HEK293 (cell line): ENCODE measurements around the gene LASP1.

Source experiments
- EGR2 ChIP-seq: fragments of 450-650 bp; formaldehyde crosslinking; IDR thresholded peaks from 2 replicates; pipeline ENCODE4 v1.5.1; 2016; ENCODE audit warnings: low read depth, missing biosample characterization, missing genetic modification characterization
- FEZF1 ChIP-seq: fragments of 450-650 bp; formaldehyde crosslinking; IDR thresholded peaks from 2 replicates; pipeline ENCODE4 v1.5.1; 2016; ENCODE audit warnings: missing biosample characterization, missing genetic modification characterization
- GFI1B ChIP-seq: fragments of 450-650 bp; formaldehyde crosslinking; IDR thresholded peaks from 2 replicates; pipeline ENCODE4 v1.5.1; 2016; ENCODE audit warnings: missing biosample characterization, missing genetic modification characterization
- GLI2 ChIP-seq: fragments of 450-650 bp; formaldehyde crosslinking; IDR thresholded peaks from 2 replicates; pipeline ENCODE4; 2017; ENCODE audit warnings: missing biosample characterization, missing genetic modification characterization, low read depth, borderline replicate concordance
- GLIS1 ChIP-seq: fragments of 450-650 bp; formaldehyde crosslinking; IDR thresholded peaks from 2 replicates; pipeline ENCODE4 v1.5.1; 2016; ENCODE audit warnings: missing biosample characterization, missing genetic modification characterization
- GLIS2 ChIP-seq: fragments of 450-650 bp; formaldehyde crosslinking; IDR thresholded peaks from 2 replicates; pipeline ENCODE4 v1.5.1; 2016; ENCODE audit warnings: missing biosample characterization, missing genetic modification characterization
- KLF8 ChIP-seq: fragments of 450-650 bp; formaldehyde crosslinking; IDR thresholded peaks from 2 replicates; pipeline ENCODE4 v1.5.1; 2016; ENCODE audit warnings: missing biosample characterization, missing genetic modification characterization
- MEIS1 ChIP-seq: sonication (generic); formaldehyde crosslinking; IDR thresholded peaks from 2 replicates; pipeline ENCODE4 v1.8.1; 2022; ENCODE audit warnings: missing genetic modification reagents, mild to moderate bottlenecking, borderline replicate concordance
- PRDM1 ChIP-seq: fragments of 450-650 bp; formaldehyde crosslinking; IDR thresholded peaks from 2 replicates; pipeline ENCODE4; 2016; ENCODE audit warnings: missing biosample characterization, missing genetic modification characterization
- REPIN1 ChIP-seq: fragments of 450-650 bp; formaldehyde crosslinking; IDR thresholded peaks from 2 replicates; pipeline ENCODE4 v1.5.1; 2017; ENCODE audit warnings: missing biosample characterization, missing genetic modification characterization, low read depth
- SP2 ChIP-seq: fragments of 450-650 bp; formaldehyde crosslinking; IDR thresholded peaks from 2 replicates; pipeline ENCODE4 v1.5.1; 2016; ENCODE audit warnings: missing biosample characterization, missing genetic modification characterization
- ZBTB21 ChIP-seq: fragments of 450-650 bp; formaldehyde crosslinking; IDR thresholded peaks from 2 replicates; pipeline ENCODE4 v1.5.1; 2017; ENCODE audit warnings: missing biosample characterization, missing genetic modification characterization
- ZFP3 ChIP-seq: fragments of 450-650 bp; formaldehyde crosslinking; IDR thresholded peaks from 2 replicates; pipeline ENCODE4 v1.5.1; 2016; ENCODE audit warnings: low read depth, missing biosample characterization, missing genetic modification characterization
- ZIC2 ChIP-seq: fragments of 450-650 bp; formaldehyde crosslinking; IDR thresholded peaks from 2 replicates; pipeline ENCODE4 v1.5.1; 2016; ENCODE audit warnings: missing biosample characterization, missing genetic modification characterization
- ZNF121 ChIP-seq: fragments of 450-650 bp; formaldehyde crosslinking; IDR thresholded peaks from 2 replicates; pipeline ENCODE4 v1.5.1; 2016; ENCODE audit warnings: missing biosample characterization, missing genetic modification characterization
- ZNF157 ChIP-seq: fragments of 450-650 bp; formaldehyde crosslinking; IDR thresholded peaks from 2 replicates; pipeline ENCODE4 v1.5.1; 2016; ENCODE audit warnings: missing biosample characterization, missing genetic modification characterization
- ZNF175 ChIP-seq: fragments of 450-650 bp; formaldehyde crosslinking; IDR thresholded peaks from 2 replicates; pipeline ENCODE4 v1.5.1; 2016; ENCODE audit warnings: missing biosample characterization, missing genetic modification characterization
- ZNF23 ChIP-seq: fragments of 450-650 bp; formaldehyde crosslinking; IDR thresholded peaks from 2 replicates; pipeline ENCODE4 v1.5.1; 2016; ENCODE audit warnings: missing biosample characterization, missing genetic modification characterization, borderline replicate concordance
- ZNF391 ChIP-seq: fragments of 450-650 bp; formaldehyde crosslinking; IDR thresholded peaks from 2 replicates; pipeline ENCODE4 v1.5.1; 2016; ENCODE audit warnings: low read depth, missing biosample characterization, missing genetic modification characterization, borderline replicate concordance
- ZNF558 ChIP-seq: fragments of 450-650 bp; formaldehyde crosslinking; IDR thresholded peaks from 2 replicates; pipeline ENCODE4 v1.5.1; 2016; ENCODE audit warnings: missing biosample characterization, missing genetic modification characterization
- ZNF624 ChIP-seq: fragments of 450-650 bp; formaldehyde crosslinking; IDR thresholded peaks from 2 replicates; pipeline ENCODE4 v1.5.1; 2017; ENCODE audit warnings: missing biosample characterization, missing genetic modification characterization
- ZNF670 ChIP-seq: fragments of 450-650 bp; formaldehyde crosslinking; IDR thresholded peaks from 2 replicates; pipeline ENCODE4 v1.5.1; 2016; ENCODE audit warnings: missing biosample characterization, missing genetic modification characterization, low read depth
- ZNF707 ChIP-seq: fragments of 450-650 bp; formaldehyde crosslinking; IDR thresholded peaks from 2 replicates; pipeline ENCODE4 v1.5.1; 2016; ENCODE audit warnings: missing biosample characterization, missing genetic modification characterization
- ZNF76 ChIP-seq: fragments of 450-650 bp; formaldehyde crosslinking; IDR thresholded peaks from 2 replicates; pipeline ENCODE4; 2016; ENCODE audit warnings: low read depth, missing biosample characterization, missing genetic modification characterization, borderline replicate concordance
- ZNF791 ChIP-seq: fragments of 450-650 bp; formaldehyde crosslinking; IDR thresholded peaks from 2 replicates; pipeline ENCODE4 v1.5.1; 2016; ENCODE audit warnings: missing biosample characterization, missing genetic modification characterization
- ZNF837 ChIP-seq: fragments of 450-650 bp; formaldehyde crosslinking; IDR thresholded peaks from 2 replicates; pipeline ENCODE4 v1.5.1; 2016; ENCODE audit warnings: missing biosample characterization, missing genetic modification characterization
- ZNF843 ChIP-seq: fragments of 450-650 bp; formaldehyde crosslinking; IDR thresholded peaks from 2 replicates; pipeline ENCODE4 v1.5.1; 2016; ENCODE audit warnings: missing biosample characterization, missing genetic modification characterization
- TF ChIP-seq, protein P1 (sequence below): fragments of 450-650 bp; formaldehyde crosslinking; IDR thresholded peaks from 2 replicates; pipeline ENCODE4 v1.5.1; 2016; ENCODE audit warnings: missing biosample characterization, missing genetic modification characterization
- TF ChIP-seq, protein P2 (sequence below): fragments of 450-650 bp; formaldehyde crosslinking; IDR thresholded peaks from 2 replicates; pipeline ENCODE4 v1.5.1; 2016; ENCODE audit warnings: missing biosample characterization, missing genetic modification characterization
- TF ChIP-seq, protein P3 (sequence below): fragments of 450-650 bp; formaldehyde crosslinking; IDR thresholded peaks from 2 replicates; pipeline ENCODE4 v1.5.1; 2016; ENCODE audit warnings: missing biosample characterization, missing genetic modification characterization
- TF ChIP-seq, protein P4 (sequence below): fragments of 450-650 bp; formaldehyde crosslinking; IDR thresholded peaks from 2 replicates; pipeline ENCODE4 v1.5.1; 2016; ENCODE audit warnings: missing biosample characterization, missing genetic modification characterization, borderline replicate concordance
- TF ChIP-seq, protein P5 (sequence below): fragments of 450-650 bp; IDR thresholded peaks from 2 replicates; pipeline ENCODE4 v1.5.1; 2018; ENCODE audit warnings: missing biosample characterization, missing genetic modification characterization
- TF ChIP-seq, protein P6 (sequence below): fragments of 450-650 bp; formaldehyde crosslinking; IDR thresholded peaks from 2 replicates; pipeline ENCODE4 v1.5.1; 2016; ENCODE audit warnings: missing biosample characterization, missing genetic modification characterization

The LASP1 gene

DNA sequence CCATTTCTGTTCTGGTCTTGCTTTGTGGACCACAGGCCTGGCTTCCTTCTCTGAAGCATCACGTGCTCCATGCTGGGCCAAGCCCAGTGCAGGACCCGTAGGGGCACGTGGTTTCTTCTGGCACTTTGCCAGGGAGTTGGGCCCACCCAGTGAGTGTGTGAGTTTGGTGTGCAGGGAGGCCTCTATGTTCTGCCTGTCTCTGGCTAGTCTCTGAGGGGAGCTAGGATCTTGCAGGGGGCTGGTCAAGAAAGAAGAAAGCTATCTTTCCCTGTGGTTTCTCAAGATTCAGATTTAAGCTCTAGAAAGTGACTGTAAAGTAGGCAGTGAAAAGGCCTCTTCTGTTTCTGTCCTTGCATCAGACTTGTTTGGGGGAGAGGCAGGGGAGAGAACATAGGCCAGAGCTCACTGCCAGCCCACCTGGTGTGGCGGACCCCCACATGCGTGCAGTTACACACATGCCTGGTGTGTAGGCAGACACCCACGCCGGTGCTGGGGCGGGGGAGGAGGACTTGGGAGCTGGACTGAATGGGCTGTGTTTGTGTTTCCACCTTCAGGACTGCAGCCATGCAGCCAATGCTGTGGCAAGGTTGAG, 11.8 kb downstream of the LASP1 start (continued):
- peak; percentile 98 for TF ChIP-seq EGR2 (tag by site-specific recombination)
- no peak for TF ChIP-seq ZNF670 (tag by site-specific recombination)
- TF ChIP-seq SP2 (tag by site-specific recombination), result no peak
- no peak for TF ChIP-seq ZNF76
- no peak for TF ChIP-seq ZNF707 (tag by site-specific recombination)
- TF ChIP-seq KLF8 (tag by site-specific recombination), result no peak
- peak; percentile 89 for TF ChIP-seq PRDM1 (tag by site-specific recombination)
- TF ChIP-seq, protein P1, sequence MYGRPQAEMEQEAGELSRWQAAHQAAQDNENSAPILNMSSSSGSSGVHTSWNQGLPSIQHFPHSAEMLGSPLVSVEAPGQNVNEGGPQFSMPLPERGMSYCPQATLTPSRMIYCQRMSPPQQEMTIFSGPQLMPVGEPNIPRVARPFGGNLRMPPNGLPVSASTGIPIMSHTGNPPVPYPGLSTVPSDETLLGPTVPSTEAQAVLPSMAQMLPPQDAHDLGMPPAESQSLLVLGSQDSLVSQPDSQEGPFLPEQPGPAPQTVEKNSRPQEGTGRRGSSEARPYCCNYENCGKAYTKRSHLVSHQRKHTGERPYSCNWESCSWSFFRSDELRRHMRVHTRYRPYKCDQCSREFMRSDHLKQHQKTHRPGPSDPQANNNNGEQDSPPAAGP (tag by site-specific recombination), result no peak
- TF ChIP-seq GFI1B (tag by site-specific recombination), result no peak
- TF ChIP-seq ZNF558 (tag by site-specific recombination), result no peak
- no peak for TF ChIP-seq ZFP3 (tag by site-specific recombination)
- TF ChIP-seq ZBTB21 (tag by site-specific recombination), result no peak
- TF ChIP-seq FEZF1 (tag by site-specific recombination), result no peak
- TF ChIP-seq ZIC2 (tag by site-specific recombination), result peak; percentile 81
- TF ChIP-seq, protein P2, sequence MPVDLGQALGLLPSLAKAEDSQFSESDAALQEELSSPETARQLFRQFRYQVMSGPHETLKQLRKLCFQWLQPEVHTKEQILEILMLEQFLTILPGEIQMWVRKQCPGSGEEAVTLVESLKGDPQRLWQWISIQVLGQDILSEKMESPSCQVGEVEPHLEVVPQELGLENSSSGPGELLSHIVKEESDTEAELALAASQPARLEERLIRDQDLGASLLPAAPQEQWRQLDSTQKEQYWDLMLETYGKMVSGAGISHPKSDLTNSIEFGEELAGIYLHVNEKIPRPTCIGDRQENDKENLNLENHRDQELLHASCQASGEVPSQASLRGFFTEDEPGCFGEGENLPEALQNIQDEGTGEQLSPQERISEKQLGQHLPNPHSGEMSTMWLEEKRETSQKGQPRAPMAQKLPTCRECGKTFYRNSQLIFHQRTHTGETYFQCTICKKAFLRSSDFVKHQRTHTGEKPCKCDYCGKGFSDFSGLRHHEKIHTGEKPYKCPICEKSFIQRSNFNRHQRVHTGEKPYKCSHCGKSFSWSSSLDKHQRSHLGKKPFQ (tag by site-specific recombination), result peak; percentile 75
- no peak for TF ChIP-seq ZNF791
- TF ChIP-seq, protein P3, sequence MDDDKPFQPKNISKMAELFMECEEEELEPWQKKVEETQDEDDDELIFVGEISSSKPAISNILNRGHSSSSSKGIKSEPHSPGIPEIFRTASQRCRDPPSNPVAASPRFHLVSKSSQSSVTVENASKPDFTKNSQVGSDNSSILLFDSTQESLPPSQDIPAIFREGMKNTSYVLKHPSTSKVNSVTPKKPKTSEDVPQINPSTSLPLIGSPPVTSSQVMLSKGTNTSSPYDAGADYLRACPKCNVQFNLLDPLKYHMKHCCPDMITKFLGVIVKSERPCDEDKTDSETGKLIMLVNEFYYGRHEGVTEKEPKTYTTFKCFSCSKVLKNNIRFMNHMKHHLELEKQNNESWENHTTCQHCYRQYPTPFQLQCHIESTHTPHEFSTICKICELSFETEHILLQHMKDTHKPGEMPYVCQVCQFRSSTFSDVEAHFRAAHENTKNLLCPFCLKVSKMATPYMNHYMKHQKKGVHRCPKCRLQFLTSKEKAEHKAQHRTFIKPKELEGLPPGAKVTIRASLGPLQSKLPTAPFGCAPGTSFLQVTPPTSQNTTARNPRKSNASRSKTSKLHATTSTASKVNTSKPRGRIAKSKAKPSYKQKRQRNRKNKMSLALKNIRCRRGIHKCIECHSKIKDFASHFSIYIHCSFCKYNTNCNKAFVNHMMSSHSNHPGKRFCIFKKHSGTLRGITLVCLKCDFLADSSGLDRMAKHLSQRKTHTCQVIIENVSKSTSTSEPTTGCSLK (tag by site-specific recombination), result no peak
- TF ChIP-seq GLIS1 (tag by site-specific recombination), result peak; percentile 71
- TF ChIP-seq, protein P4, sequence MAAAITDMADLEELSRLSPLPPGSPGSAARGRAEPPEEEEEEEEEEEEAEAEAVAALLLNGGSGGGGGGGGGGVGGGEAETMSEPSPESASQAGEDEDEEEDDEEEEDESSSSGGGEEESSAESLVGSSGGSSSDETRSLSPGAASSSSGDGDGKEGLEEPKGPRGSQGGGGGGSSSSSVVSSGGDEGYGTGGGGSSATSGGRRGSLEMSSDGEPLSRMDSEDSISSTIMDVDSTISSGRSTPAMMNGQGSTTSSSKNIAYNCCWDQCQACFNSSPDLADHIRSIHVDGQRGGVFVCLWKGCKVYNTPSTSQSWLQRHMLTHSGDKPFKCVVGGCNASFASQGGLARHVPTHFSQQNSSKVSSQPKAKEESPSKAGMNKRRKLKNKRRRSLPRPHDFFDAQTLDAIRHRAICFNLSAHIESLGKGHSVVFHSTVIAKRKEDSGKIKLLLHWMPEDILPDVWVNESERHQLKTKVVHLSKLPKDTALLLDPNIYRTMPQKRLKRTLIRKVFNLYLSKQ (tag by site-specific recombination), result no peak
- no peak for TF ChIP-seq ZNF175
- TF ChIP-seq, protein P5, sequence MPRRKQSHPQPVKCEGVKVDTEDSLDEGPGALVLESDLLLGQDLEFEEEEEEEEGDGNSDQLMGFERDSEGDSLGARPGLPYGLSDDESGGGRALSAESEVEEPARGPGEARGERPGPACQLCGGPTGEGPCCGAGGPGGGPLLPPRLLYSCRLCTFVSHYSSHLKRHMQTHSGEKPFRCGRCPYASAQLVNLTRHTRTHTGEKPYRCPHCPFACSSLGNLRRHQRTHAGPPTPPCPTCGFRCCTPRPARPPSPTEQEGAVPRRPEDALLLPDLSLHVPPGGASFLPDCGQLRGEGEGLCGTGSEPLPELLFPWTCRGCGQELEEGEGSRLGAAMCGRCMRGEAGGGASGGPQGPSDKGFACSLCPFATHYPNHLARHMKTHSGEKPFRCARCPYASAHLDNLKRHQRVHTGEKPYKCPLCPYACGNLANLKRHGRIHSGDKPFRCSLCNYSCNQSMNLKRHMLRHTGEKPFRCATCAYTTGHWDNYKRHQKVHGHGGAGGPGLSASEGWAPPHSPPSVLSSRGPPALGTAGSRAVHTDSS (tag by site-specific recombination), result no peak
- no peak for TF ChIP-seq ZNF843 (tag by site-specific recombination)
- TF ChIP-seq ZNF391 (tag by site-specific recombination), result no peak
- no peak for TF ChIP-seq ZNF157 (tag by site-specific recombination)
- TF ChIP-seq ZNF23 (tag by site-specific recombination), result no peak
- TF ChIP-seq, protein P6, sequence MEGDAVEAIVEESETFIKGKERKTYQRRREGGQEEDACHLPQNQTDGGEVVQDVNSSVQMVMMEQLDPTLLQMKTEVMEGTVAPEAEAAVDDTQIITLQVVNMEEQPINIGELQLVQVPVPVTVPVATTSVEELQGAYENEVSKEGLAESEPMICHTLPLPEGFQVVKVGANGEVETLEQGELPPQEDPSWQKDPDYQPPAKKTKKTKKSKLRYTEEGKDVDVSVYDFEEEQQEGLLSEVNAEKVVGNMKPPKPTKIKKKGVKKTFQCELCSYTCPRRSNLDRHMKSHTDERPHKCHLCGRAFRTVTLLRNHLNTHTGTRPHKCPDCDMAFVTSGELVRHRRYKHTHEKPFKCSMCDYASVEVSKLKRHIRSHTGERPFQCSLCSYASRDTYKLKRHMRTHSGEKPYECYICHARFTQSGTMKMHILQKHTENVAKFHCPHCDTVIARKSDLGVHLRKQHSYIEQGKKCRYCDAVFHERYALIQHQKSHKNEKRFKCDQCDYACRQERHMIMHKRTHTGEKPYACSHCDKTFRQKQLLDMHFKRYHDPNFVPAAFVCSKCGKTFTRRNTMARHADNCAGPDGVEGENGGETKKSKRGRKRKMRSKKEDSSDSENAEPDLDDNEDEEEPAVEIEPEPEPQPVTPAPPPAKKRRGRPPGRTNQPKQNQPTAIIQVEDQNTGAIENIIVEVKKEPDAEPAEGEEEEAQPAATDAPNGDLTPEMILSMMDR (tag by site-specific recombination), result no peak
- no peak for TF ChIP-seq ZNF121 (tag by site-specific recombination)
- TF ChIP-seq REPIN1 (tag by site-specific recombination), result no peak
- TF ChIP-seq MEIS1 (CRISPR knock-in tag), result no peak
- peak; percentile 48; the same call in 1 of the 2 replicates for TF ChIP-seq GLIS2
- TF ChIP-seq GLI2 (tag by site-specific recombination), result no peak
- TF ChIP-seq ZNF837 (tag by site-specific recombination), result no peak
- peak; percentile 95 for TF ChIP-seq ZNF624 (tag by site-specific recombination)
